Lower leg skin (tissue), 4 donors: Measurements from ENCODE around the gene TMEM218. TPM values are rescaled to one million over a fixed set of nuclear protein-coding genes. Genes with fewer than 3 reads are reported as not detected.

ENCODE experiments used
- DNase-seq, 2 donors: peaks; one replicate each; pipeline ENCODE4 v3.0.0-alpha.2; 2019; ENCODE audit warnings: low spot score in 2 of 2
- H3K4me3 ChIP-seq: fragments of 200-600 bp; sonication (generic); 2 replicates; pipeline ENCODE4 v1.5.1; 2017; ENCODE audit warnings: mild to moderate bottlenecking, low read depth; ENCODE audit not compliant: poor library complexity, severe bottlenecking
- POLR2A ChIP-seq, 2 donors: fragments of 450-650 bp; IDR thresholded peaks; one replicate each; pipeline ENCODE4 v1.6.1; 2016 to 2017; ENCODE audit warnings: antibody characterized with exemption in 2 of 2, mild to moderate bottlenecking in 1 of 2, moderate library complexity in 1 of 2
- WGBS, 2 donors: methylation state at CpG; one replicate each; pipeline ENCODE4 v1.1.5; 2018; 5-methylcytosine and 5-hydroxymethylcytosine counted together
- intact Hi-C: fragments of 100-400 bp; cut with DNase I; formaldehyde crosslinking; loops from one replicate; pipeline ENCODE4 v1.15.0; 2023; ENCODE audit warnings: low total_unique reads
- total RNA-seq, 4 donors: library from RNA; depleted of rRNA; stranded (reverse); fragments of >200 nt; gene quantifications; one replicate each; pipeline ENCODE4 v1.1.0, GENCODE V29; 2016
- TF ChIP-seq, protein P1 (sequence below), 3 donors: fragments of 450-650 bp; IDR thresholded peaks; one replicate each; pipeline ENCODE4 v1.5.1; 2016; ENCODE audit warnings: antibody characterized with exemption in 3 of 3, mild to moderate bottlenecking in 3 of 3, moderate library complexity in 2 of 3

Gene TMEM218
- total RNA-seq, 4 donors from 2014 or later: 8.6 to 17.1 (median 13.6) TPM

DNA sequence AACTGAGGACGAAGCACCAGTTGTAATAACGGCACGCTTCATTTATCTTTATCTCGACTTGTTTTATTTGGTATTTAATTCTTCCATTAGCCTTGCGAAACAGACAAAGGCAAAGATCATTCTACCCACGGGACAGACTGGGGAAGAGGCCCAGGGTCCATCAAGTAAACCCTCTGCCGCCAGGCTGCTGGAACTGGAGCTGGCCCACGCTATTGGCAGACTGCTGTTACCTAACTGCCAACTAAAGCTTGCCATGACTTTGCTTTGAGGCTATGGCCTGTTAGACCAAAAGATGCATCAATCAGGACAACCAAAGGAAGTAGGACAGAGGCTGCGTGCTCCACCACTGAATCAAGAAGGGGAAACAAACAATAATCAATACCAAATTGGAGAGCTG, 780 bp upstream of the TMEM218 start:
- TF ChIP-seq POLR2A (IDR thresholded peaks at IDR 0.05): no peak
- TF ChIP-seq, protein P1, sequence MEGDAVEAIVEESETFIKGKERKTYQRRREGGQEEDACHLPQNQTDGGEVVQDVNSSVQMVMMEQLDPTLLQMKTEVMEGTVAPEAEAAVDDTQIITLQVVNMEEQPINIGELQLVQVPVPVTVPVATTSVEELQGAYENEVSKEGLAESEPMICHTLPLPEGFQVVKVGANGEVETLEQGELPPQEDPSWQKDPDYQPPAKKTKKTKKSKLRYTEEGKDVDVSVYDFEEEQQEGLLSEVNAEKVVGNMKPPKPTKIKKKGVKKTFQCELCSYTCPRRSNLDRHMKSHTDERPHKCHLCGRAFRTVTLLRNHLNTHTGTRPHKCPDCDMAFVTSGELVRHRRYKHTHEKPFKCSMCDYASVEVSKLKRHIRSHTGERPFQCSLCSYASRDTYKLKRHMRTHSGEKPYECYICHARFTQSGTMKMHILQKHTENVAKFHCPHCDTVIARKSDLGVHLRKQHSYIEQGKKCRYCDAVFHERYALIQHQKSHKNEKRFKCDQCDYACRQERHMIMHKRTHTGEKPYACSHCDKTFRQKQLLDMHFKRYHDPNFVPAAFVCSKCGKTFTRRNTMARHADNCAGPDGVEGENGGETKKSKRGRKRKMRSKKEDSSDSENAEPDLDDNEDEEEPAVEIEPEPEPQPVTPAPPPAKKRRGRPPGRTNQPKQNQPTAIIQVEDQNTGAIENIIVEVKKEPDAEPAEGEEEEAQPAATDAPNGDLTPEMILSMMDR (IDR thresholded peaks at IDR 0.05): no peak
- no peak overlapping the region for H3K4me3 ChIP-seq
- no peak for DNase-seq
- WGBS, 2 donors: 87 to 90% methylated on average over 9 of the region's 9 CpGs
- intact Hi-C loops: no loop called here

DNA sequence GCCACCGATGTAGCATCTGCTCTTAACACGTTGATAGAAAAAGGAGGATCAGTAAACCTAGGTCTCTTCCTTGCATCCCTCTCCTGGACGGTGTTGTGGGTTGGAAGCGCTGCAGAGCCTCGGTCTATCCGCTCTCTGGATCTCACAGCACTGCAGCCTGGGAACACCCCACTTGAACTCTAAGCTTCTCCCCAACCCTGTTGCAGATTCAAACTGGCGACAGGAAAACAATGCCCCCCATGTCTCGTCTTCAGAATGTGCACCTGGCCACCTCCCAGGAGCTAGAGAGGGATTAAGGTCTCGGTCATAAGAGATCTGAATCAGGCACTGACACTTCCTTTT, 454 bp downstream of the TMEM218 start:
- 1 to 4% methylated on average over 9 of the region's 9 CpGs for WGBS, 2 donors
- no peak for TF ChIP-seq POLR2A (IDR thresholded peaks at IDR 0.05)
- TF ChIP-seq, protein P1 (IDR thresholded peaks at IDR 0.05): no peak
- intact Hi-C loops: no loop called here

GRCh38 chr11:125110506-125110905, 920 bp downstream of the TMEM218 start:
- H3K4me3 ChIP-seq: no peak overlapping the region
- TF ChIP-seq, protein P1 (IDR thresholded peaks at IDR 0.05): no peak
- TF ChIP-seq POLR2A (IDR thresholded peaks at IDR 0.05): no peak
- 50 to 56% methylated on average over 4 of the region's 4 CpGs for WGBS, 2 donors
- DNase-seq: no peak
- intact Hi-C loops: no loop called here

More for the DNA sequence above, 454 bp downstream of the TMEM218 start:
- DNase-seq: no peak
- H3K4me3 ChIP-seq: peak overlapping the region; percentile 62

GRCh38 chr11:125108469-125108868, 3.0 kb downstream of the TMEM218 start:
- 68% methylated on average over 3 of the region's 3 CpGs for WGBS, 2 donors
- TF ChIP-seq, protein P1 (IDR thresholded peaks at IDR 0.05): no peak
- no peak for TF ChIP-seq POLR2A (IDR thresholded peaks at IDR 0.05)
- H3K4me3 ChIP-seq: no peak overlapping the region
- DNase-seq: no peak
- intact Hi-C loops: no loop called here

- intact Hi-C loops: no loop called here
- TF ChIP-seq, protein P1 (IDR thresholded peaks at IDR 0.05): no peak
- TF ChIP-seq POLR2A (IDR thresholded peaks at IDR 0.05): no peak
- no peak overlapping the region for H3K4me3 ChIP-seq
- DNase-seq: no peak
- WGBS, 2 donors: 63 to 95% methylated on average over 1 of the region's 1 CpG
These were observed 5.5 kb downstream of the TMEM218 start for GRCh38 chr11:125105926-125106325.

GRCh38 chr11:125102510-125102909, 8.9 kb downstream of the TMEM218 start:
- no peak for TF ChIP-seq POLR2A (IDR thresholded peaks at IDR 0.05)
- TF ChIP-seq, protein P1 (IDR thresholded peaks at IDR 0.05): no peak
- no peak overlapping the region for H3K4me3 ChIP-seq
- DNase-seq: no peak
- 91 to 94% methylated on average over 7 of the region's 7 CpGs for WGBS, 2 donors
- intact Hi-C loops: no loop called here
